SK-N-SH treated with all-trans-retinoic acid at 6 μM for 48 hours (cell line): Measurements from ENCODE around the gene MMS19.

Source experiments
- ARNTL ChIP-seq: fragments of 450-650 bp; formaldehyde crosslinking; IDR thresholded peaks from 2 replicates; pipeline ENCODE4 v1.5.0; 2020; ENCODE audit warnings: low read depth, mild to moderate bottlenecking, moderate library complexity, borderline replicate concordance
- CSRNP3 ChIP-seq: fragments of 250-450 bp; sonication (Bioruptor Pico); IDR thresholded peaks from 2 replicates; pipeline ENCODE4 v1.5.1; 2021; ENCODE audit warnings: mild to moderate bottlenecking, moderate library complexity
- ISL1 ChIP-seq: fragments of 250-450 bp; sonication (Bioruptor Pico); IDR thresholded peaks from 2 replicates; pipeline ENCODE4 v2.1.2; 2022; ENCODE audit warnings: mild to moderate bottlenecking, moderate library complexity
- OSR1 ChIP-seq: fragments of 250-450 bp; sonication (Bioruptor Pico); IDR thresholded peaks from 2 replicates; pipeline ENCODE4 v1.8.0; 2022; ENCODE audit warnings: moderate library complexity, mild to moderate bottlenecking, inconsistent platforms
- PPARA ChIP-seq: fragments of 250-450 bp; sonication (Bioruptor Pico); IDR thresholded peaks from 2 replicates; pipeline ENCODE4 v1.5.0; 2020; ENCODE audit warnings: mild to moderate bottlenecking, borderline replicate concordance
- RARB ChIP-seq: fragments of 250-450 bp; sonication (Bioruptor Pico); IDR thresholded peaks from 2 replicates; pipeline ENCODE4 v1.8.0; 2021; ENCODE audit warnings: mild to moderate bottlenecking, moderate library complexity
- ZNF565 ChIP-seq: fragments of 450-650 bp; formaldehyde crosslinking; conservative IDR thresholded peaks from 2 replicates; pipeline ENCODE4 v1.5.0; 2020; ENCODE audit warnings: low read depth, mild to moderate bottlenecking, moderate library complexity
- TF ChIP-seq, protein P1 (sequence below): fragments of 250-450 bp; sonication (Bioruptor Pico); IDR thresholded peaks from 2 replicates; pipeline ENCODE4 v1.5.0; 2020; ENCODE audit warnings: mild to moderate bottlenecking, moderate library complexity
- TF ChIP-seq, protein P2 (sequence below): fragments of 250-450 bp; sonication (Bioruptor Pico); IDR thresholded peaks from 2 replicates; pipeline ENCODE4 v1.8.0; 2020; ENCODE audit warnings: mild to moderate bottlenecking, moderate library complexity, borderline replicate concordance

- TF ChIP-seq PPARA: no peak
- no peak for TF ChIP-seq CSRNP3
- TF ChIP-seq, protein P1, sequence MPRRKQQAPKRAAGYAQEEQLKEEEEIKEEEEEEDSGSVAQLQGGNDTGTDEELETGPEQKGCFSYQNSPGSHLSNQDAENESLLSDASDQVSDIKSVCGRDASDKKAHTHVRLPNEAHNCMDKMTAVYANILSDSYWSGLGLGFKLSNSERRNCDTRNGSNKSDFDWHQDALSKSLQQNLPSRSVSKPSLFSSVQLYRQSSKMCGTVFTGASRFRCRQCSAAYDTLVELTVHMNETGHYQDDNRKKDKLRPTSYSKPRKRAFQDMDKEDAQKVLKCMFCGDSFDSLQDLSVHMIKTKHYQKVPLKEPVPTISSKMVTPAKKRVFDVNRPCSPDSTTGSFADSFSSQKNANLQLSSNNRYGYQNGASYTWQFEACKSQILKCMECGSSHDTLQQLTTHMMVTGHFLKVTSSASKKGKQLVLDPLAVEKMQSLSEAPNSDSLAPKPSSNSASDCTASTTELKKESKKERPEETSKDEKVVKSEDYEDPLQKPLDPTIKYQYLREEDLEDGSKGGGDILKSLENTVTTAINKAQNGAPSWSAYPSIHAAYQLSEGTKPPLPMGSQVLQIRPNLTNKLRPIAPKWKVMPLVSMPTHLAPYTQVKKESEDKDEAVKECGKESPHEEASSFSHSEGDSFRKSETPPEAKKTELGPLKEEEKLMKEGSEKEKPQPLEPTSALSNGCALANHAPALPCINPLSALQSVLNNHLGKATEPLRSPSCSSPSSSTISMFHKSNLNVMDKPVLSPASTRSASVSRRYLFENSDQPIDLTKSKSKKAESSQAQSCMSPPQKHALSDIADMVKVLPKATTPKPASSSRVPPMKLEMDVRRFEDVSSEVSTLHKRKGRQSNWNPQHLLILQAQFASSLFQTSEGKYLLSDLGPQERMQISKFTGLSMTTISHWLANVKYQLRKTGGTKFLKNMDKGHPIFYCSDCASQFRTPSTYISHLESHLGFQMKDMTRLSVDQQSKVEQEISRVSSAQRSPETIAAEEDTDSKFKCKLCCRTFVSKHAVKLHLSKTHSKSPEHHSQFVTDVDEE (CRISPR knock-in tag): no peak
- TF ChIP-seq ZNF565 (CRISPR knock-in tag): no peak
- no peak for TF ChIP-seq ARNTL (CRISPR knock-in tag)
- no peak for TF ChIP-seq OSR1
- no peak for TF ChIP-seq RARB (CRISPR knock-in tag)
- TF ChIP-seq, protein P2, sequence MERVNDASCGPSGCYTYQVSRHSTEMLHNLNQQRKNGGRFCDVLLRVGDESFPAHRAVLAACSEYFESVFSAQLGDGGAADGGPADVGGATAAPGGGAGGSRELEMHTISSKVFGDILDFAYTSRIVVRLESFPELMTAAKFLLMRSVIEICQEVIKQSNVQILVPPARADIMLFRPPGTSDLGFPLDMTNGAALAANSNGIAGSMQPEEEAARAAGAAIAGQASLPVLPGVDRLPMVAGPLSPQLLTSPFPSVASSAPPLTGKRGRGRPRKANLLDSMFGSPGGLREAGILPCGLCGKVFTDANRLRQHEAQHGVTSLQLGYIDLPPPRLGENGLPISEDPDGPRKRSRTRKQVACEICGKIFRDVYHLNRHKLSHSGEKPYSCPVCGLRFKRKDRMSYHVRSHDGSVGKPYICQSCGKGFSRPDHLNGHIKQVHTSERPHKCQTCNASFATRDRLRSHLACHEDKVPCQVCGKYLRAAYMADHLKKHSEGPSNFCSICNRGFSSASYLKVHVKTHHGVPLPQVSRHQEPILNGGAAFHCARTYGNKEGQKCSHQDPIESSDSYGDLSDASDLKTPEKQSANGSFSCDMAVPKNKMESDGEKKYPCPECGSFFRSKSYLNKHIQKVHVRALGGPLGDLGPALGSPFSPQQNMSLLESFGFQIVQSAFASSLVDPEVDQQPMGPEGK: no peak
- TF ChIP-seq ISL1 (CRISPR knock-in tag): no peak
Observed at GRCh38 chr10:97466755-97467154, 31.5 kb downstream of the MMS19 start.
